HG03571 (cell line): ENCODE results near the gene GRIK2.

Experiments used
- ATAC-seq: cut with Tn5 transposase; IDR thresholded peaks from one replicate; pipeline ENCODE4 v1.9.1; 2021; ENCODE audit not compliant: unreplicated experiment

Gene GRIK2

GRCh38 chr6:101454106-101454676, 60.7 kb downstream of the GRIK2 start:
- no peak for ATAC-seq

GRCh38 chr6:101458336-101458735, 64.8 kb downstream of the GRIK2 start:
- ATAC-seq: no peak

- no peak for ATAC-seq
Observed at GRCh38 chr6:101458826-101459225, 65.3 kb downstream of the GRIK2 start.

- no peak for ATAC-seq
Observed at GRCh38 chr6:101462576-101462975, 69.1 kb downstream of the GRIK2 start.

GRCh38 chr6:101465863-101466262, 72.4 kb downstream of the GRIK2 start:
- ATAC-seq: no peak

- no peak for ATAC-seq
Observed at GRCh38 chr6:101477436-101477835, 83.9 kb downstream of the GRIK2 start.

- ATAC-seq: no peak
Observed at GRCh38 chr6:101478891-101479290, 85.4 kb downstream of the GRIK2 start.

GRCh38 chr6:101482606-101483005, 89.1 kb downstream of the GRIK2 start:
- ATAC-seq: no peak

GRCh38 chr6:101484781-101485180, 91.3 kb downstream of the GRIK2 start:
- no peak for ATAC-seq

- ATAC-seq: no peak
Observed at GRCh38 chr6:101486124-101486523, 92.6 kb downstream of the GRIK2 start.

- ATAC-seq: no peak
Observed at GRCh38 chr6:101486726-101487125, 93.2 kb downstream of the GRIK2 start.

GRCh38 chr6:101489456-101489855, 95.9 kb downstream of the GRIK2 start:
- no peak for ATAC-seq

GRCh38 chr6:101490857-101491256, 97.3 kb downstream of the GRIK2 start:
- no peak for ATAC-seq

- ATAC-seq: no peak
Observed at GRCh38 chr6:101502818-101503217, 109.3 kb downstream of the GRIK2 start.

- ATAC-seq: no peak
Observed at GRCh38 chr6:101509536-101509935, 116.0 kb downstream of the GRIK2 start.

- no peak for ATAC-seq
Observed at GRCh38 chr6:101513181-101513580, 119.7 kb downstream of the GRIK2 start.

- ATAC-seq: no peak
Observed at GRCh38 chr6:101516578-101516977, 123.1 kb downstream of the GRIK2 start.

- ATAC-seq: no peak
Observed at GRCh38 chr6:101517632-101518031, 124.1 kb downstream of the GRIK2 start.

- no peak for ATAC-seq
Observed at GRCh38 chr6:101522254-101522653, 128.7 kb downstream of the GRIK2 start.

GRCh38 chr6:101527467-101527866, 134.0 kb downstream of the GRIK2 start:
- ATAC-seq: no peak

GRCh38 chr6:101528801-101529200, 135.3 kb downstream of the GRIK2 start:
- ATAC-seq: no peak

GRCh38 chr6:101531538-101531937, 138.0 kb downstream of the GRIK2 start:
- no peak for ATAC-seq

- ATAC-seq: no peak
Observed at GRCh38 chr6:101534386-101534785, 140.9 kb downstream of the GRIK2 start.

- no peak for ATAC-seq
Observed at GRCh38 chr6:101534821-101535220, 141.3 kb downstream of the GRIK2 start.
